A673 (cell line): ENCODE data around the gene C11orf16.

Source experiments
- CTCF ChIP-seq: fragments of 300-800, 200-600 bp; sonication (generic); conservative IDR thresholded peaks from 2 replicates; pipeline ENCODE4 v1.5.1; 2017; ENCODE audit warnings: low read depth, mild to moderate bottlenecking, antibody characterized with exemption, low read length, moderate library complexity, mixed read lengths
- EZH2 ChIP-seq: fragments of 200-600 bp; sonication (generic); IDR thresholded peaks from 2 replicates; pipeline ENCODE4 v1.6.1; 2017; ENCODE audit warnings: borderline replicate concordance, low read depth, mild to moderate bottlenecking, mixed read lengths, antibody characterized with exemption, low read length; ENCODE audit not compliant: poor library complexity, severe bottlenecking

DNA sequence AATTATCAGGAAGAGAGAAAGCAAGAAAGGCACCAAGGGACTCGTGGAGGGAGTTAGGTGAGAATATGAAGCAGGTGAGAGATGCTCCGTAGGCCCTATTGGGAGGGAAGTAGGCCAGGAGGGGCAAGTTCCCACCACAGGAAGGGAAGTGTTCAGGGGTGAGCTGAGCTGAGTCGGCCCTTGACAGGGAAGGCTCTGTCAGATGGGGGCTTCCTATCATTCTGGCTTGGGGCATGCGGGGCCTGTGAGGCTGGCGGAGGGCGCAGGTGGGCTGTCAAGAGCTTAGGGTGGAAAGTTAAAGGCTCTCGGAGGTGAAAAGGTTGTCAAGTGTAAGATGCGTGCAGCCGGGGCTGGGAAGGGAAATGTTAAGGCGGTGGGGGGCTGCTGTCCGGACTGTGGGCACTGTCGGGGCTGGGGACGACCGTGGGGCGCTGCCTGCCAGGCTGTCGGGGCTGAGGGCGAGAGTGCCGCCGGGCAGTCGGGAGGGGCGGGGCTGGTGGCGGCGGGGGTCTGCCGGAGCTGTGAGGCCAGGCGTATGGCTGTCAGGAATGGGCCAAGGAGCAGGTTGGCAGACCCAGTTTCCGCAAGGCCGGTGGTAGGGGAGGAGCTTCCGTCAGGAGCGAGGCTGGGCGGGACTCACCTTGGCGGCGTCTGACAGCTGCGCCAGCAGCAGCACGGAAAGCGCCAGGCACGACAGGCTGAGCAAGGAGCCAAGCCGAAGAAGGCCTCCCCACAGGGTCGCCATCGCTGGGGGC lies 31.0 kb upstream of the C11orf16 start:
- TF ChIP-seq CTCF (no peak), EZH2 (no peak)
